ENCODE results near the gene RHOJ.
"Not testable (repeated sequence)": the region's sequence is repeated elsewhere in the genome, so short reads cannot be mapped to it uniquely, and the experiment has no call there.

Gene RHOJ

GRCh38 chr14:63286071-63286470 is 81.8 kb downstream of the RHOJ start:
- Mint-ChIP-seq H3K9me3 (no peaks in the 10 kb centered on the region), H3K27ac (no peak overlapping the region), H3K27me3 (peaks cover 2% of the 10 kb centered on the region), H3K4me1 (ENCODE audit: low read depth) (no peaks in the 10 kb centered on the region), H3K36me3 (ENCODE audit: low read depth) (no peaks in the 10 kb centered on the region), H3K4me3 (no peak overlapping the region)
- intact Hi-C loops (cut with micrococcal nuclease) = no loop called here

DNA sequence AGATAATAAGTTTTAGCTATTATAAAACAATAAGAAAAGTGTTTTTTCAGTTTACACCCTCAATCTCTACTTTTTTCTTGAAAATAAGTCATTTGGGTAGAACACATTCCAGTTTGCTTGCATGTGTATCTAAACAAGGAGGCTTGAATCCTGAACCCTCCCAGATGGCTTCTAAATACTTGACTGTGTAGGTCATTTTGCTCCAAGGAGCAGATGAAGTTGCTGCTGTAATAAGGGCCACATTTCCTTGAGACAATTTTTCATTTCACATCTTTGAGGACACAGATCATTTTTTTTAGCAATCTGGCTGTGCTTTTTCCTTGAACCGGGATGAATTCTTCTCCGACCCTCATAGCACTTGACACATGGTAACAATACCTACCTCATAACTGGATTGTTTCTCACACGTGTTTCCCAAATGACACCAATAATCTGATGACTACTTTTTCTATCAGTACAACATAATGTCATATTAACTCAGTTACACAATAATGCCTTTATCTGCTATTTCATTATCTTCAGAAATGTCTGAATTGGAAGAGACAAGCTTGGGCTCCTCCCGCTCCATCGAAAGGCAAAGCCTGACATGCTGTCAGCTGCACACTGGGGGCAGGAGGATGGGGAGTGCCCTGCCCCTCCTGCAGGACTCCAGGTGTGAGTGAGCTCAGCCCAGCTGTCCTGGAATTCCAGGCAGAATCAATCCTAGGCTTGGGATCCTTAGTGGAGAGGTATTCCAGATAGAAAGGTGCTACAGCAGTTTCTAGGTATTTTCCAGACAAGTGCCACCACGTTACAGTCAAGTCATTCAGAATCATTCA is 83.6 kb downstream of the RHOJ start:
- H3K4me1 Mint-ChIP-seq (ENCODE audit: low read depth) = no peaks in the 10 kb centered on the region
- H3K27ac Mint-ChIP-seq = no peak overlapping the region
- no peaks in the 10 kb centered on the region for H3K9me3 Mint-ChIP-seq
- H3K4me3 Mint-ChIP-seq = no peak overlapping the region
- peaks cover 2% of the 10 kb centered on the region for H3K27me3 Mint-ChIP-seq
- H3K36me3 Mint-ChIP-seq (ENCODE audit: low read depth) = no peaks in the 10 kb centered on the region
- intact Hi-C loops (cut with micrococcal nuclease) = no loop called here

DNA sequence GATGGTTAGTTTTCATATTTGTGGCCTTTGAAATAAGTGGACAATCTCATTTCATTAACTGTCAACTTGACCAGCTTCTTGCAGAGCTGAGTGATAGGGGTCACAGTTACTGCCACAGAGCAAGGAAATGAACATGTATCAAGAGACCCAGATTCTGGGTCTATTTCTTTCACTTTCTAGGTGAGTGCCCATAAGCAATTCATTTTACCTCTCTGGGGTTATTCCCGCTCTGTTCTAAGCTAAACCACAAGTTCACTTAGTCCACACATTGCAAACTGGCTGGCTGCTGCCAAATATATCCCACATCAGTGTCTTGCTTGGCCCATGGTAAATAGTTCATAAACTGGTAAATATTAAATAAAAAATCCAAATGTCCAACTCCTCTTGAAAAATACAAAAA is 84.6 kb downstream of the RHOJ start:
- H3K36me3 Mint-ChIP-seq (ENCODE audit: low read depth) = no peaks in the 10 kb centered on the region
- H3K27ac Mint-ChIP-seq = no peak overlapping the region
- no peaks in the 10 kb centered on the region for H3K4me1 Mint-ChIP-seq (ENCODE audit: low read depth)
- H3K9me3 Mint-ChIP-seq = no peaks in the 10 kb centered on the region
- peaks cover 2% of the 10 kb centered on the region for H3K27me3 Mint-ChIP-seq
- intact Hi-C loops (cut with micrococcal nuclease) = no loop called here
- no peak overlapping the region for H3K4me3 Mint-ChIP-seq

DNA sequence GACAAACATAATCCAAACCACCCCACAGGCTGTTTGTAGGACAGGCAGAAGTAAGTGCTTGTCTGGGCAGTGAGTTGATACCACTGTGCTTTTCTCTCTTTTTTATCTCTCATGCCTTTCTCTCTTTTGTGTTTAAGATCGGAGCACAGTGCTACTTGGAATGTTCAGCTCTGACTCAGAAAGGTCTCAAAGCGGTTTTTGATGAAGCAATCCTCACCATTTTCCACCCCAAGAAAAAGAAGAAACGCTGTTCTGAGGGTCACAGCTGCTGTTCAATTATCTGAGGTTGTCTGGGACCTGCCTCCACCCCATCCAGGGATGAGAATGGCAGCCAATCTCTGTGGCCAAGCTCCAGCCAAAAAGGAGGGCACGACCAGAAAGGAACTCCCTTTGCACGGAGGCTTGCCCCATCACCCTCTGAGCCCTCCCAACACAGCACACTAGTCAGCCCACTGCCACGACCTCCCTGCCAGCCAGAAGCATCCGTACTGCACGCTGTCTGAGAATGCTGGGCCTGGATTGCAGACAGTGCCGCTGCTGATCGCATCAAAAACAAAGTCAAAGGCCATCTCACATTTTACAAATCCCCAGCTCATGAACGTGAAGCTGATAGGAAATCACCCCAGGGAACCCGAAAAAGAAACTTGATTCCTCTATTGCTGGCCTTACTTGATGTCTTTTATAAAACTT is 86.6 kb downstream of the RHOJ start:
- Mint-ChIP-seq H3K9me3 (no peaks in the 10 kb centered on the region), H3K27me3 (peaks cover 2% of the 10 kb centered on the region), H3K4me3 (no peak overlapping the region), H3K36me3 (ENCODE audit: low read depth) (no peaks in the 10 kb centered on the region), H3K4me1 (ENCODE audit: low read depth) (no peaks in the 10 kb centered on the region), H3K27ac (no peak overlapping the region)
- intact Hi-C loops (cut with micrococcal nuclease) = no loop called here

DNA sequence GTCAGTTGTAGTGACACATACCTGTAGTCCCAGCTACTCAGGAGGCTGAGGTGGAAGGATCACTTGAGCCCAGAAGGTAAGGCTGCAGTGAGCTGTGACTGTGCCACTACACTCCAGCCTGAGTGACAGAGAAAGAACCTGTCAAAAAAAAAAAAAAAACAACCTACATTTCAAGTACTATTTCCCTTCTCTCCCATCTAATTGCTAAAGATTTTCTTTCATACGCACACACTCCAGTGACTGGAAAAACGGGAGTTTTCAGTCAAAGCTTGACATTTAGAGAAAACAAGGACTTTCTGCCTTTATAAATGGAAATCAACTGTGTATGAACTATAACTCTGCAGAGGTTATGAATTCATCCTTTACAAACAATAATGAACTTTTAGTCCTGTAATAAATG is 88.6 kb downstream of the RHOJ start:
- H3K9me3 Mint-ChIP-seq = no peaks in the 10 kb centered on the region
- no peaks in the 10 kb centered on the region for H3K36me3 Mint-ChIP-seq (ENCODE audit: low read depth)
- no peaks in the 10 kb centered on the region for H3K4me1 Mint-ChIP-seq (ENCODE audit: low read depth)
- H3K27me3 Mint-ChIP-seq = peaks cover 2% of the 10 kb centered on the region
- no peak overlapping the region for H3K4me3 Mint-ChIP-seq
- intact Hi-C loops (cut with micrococcal nuclease) = no loop called here
- H3K27ac Mint-ChIP-seq = no peak overlapping the region

DNA sequence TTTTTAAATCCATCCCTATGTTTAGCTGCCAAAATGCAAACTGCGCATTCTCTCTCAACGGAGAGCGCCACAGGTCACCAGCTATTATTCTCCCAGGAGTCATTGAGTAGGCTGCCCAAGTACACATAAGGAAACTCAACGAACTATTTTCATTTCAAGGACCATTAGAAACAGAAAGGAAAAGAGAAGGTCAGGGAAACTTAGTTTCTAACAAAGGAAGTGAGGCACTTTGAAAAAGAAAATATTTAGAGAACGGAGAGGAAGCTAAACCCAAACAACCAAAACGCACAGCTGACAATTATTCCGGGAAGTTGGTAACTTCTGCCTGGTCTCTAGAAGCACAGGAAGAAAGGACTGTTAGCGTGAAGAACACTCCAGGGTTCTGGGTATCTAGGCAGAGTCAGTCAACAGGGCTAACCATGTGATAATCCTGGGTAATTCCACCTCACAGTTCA is 91.0 kb downstream of the RHOJ start:
- no peaks in the 10 kb centered on the region for H3K9me3 Mint-ChIP-seq
- no peak overlapping the region for H3K4me3 Mint-ChIP-seq
- no peak overlapping the region for H3K27ac Mint-ChIP-seq

GRCh38 chr14:63296060-63296563 is 91.9 kb downstream of the RHOJ start:
- Mint-ChIP-seq H3K36me3 (ENCODE audit: low read depth) (no peaks in the 10 kb centered on the region), H3K27ac (no peak overlapping the region), H3K4me1 (ENCODE audit: low read depth) (no peaks in the 10 kb centered on the region), H3K9me3 (no peaks in the 10 kb centered on the region), H3K27me3 (no peaks in the 10 kb centered on the region), H3K4me3 (no peak overlapping the region)
- intact Hi-C loops (cut with micrococcal nuclease) = no loop called here

More for the DNA sequence above, 91.0 kb downstream of the RHOJ start:
- Mint-ChIP-seq H3K27me3 (peaks cover 2% of the 10 kb centered on the region), H3K36me3 (ENCODE audit: low read depth) (no peaks in the 10 kb centered on the region), H3K4me1 (ENCODE audit: low read depth) (no peaks in the 10 kb centered on the region)
- intact Hi-C loops (cut with micrococcal nuclease) = no loop called here

DNA sequence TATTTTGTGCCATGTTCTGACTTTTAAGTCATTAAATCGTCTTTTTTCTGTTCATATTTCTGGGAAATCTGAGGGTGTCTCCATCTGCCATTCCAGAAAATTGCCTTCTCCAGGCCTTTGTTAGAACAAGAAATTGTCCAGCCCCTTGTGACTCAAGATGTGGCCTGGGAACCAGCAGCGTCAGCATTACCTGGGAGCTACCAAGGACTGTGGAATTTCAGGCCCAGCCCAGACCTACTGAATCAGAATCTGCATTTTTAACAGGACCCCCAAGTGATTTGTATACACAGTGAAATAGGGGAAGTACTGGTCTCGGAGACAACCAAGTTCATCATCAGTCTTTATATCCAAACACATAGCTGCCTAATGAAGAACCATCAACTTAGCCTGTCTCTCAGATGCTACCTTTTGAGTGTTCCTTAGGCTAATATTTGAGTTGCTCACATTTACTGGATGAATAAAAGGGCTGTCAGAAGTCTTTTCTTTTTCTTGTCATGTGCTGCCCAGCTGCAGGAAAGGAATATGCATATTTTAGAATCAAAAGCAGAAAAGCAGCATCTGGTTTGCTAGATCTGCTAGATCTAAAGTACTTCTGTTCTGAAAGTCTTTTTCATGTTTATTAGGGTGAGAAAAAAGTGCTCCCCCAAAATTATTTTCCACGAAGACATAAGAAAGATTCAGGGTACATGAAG is 93.3 kb downstream of the RHOJ start:
- Mint-ChIP-seq H3K4me3 (no peak overlapping the region), H3K9me3 (no peaks in the 10 kb centered on the region), H3K27ac (no peak overlapping the region), H3K4me1 (ENCODE audit: low read depth) (no peaks in the 10 kb centered on the region), H3K27me3 (no peaks in the 10 kb centered on the region), H3K36me3 (ENCODE audit: low read depth) (no peaks in the 10 kb centered on the region)
- intact Hi-C loops (cut with micrococcal nuclease) = no loop called here

DNA sequence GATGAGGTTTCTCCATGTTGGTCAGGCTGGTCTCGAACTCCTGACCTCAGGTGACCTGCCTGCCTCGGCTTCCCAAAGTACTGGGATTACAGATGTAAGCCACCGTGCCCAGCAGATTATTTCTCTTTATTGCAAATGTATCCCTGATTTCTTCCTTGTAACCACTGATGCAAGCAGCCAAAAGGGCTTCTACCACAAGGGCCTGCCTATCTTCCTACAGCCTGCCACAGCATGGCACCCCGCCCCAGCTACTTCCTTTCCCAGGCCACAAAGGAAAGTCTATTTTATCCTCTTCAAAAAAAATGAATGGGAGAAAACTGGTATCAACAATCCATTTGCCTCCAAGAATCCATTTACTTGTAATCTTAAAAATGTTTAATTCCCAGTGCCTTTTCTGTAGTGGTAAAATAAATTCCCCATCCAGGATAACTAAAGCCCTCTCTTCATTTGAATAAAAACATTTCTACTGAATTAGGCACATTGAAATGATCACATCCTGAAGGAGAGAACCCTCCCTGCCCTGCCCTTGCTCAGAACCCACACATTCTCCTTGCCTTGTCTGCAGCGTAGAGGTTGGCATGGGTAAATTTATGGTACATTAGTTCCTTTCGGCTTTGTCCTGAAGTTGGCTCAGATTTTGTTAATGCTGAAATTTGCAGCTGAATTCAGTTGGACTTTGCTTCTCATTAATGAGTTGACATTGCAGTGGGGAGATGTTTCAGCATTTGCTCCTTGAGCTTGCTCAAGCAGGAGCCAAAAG is 95.3 kb downstream of the RHOJ start:
- Mint-ChIP-seq H3K9me3 (no peaks in the 10 kb centered on the region), H3K27me3 (no peaks in the 10 kb centered on the region), H3K4me3 (no peak overlapping the region), H3K36me3 (ENCODE audit: low read depth) (no peaks in the 10 kb centered on the region), H3K27ac (no peak overlapping the region), H3K4me1 (ENCODE audit: low read depth) (no peaks in the 10 kb centered on the region)
- intact Hi-C loops (cut with micrococcal nuclease) = no loop called here

DNA sequence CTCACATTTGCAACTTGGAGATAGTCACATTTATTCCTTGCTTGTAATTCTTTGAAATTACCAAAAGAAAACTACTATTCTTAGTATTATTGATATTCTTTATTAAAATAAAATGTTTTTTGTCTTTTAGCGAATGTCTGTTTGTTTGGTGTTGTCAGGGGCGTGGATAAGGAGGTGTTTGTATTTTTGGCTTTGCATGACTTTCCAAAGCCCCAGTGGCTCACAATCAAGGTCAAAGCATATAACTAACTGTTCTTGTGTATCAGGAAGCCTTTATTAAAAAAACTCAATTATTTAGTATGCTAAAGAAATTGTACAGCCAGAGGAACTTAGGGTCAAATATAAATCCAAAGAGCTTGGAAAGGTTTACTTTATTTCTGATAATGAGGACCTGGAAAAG is 96.6 kb downstream of the RHOJ start:
- intact Hi-C loops (cut with micrococcal nuclease) = no loop called here
- Mint-ChIP-seq H3K9me3 (no peaks in the 10 kb centered on the region), H3K4me1 (ENCODE audit: low read depth) (no peaks in the 10 kb centered on the region), H3K36me3 (ENCODE audit: low read depth) (no peaks in the 10 kb centered on the region), H3K27ac (no peak overlapping the region), H3K27me3 (no peaks in the 10 kb centered on the region), H3K4me3 (no peak overlapping the region)

- H3K27ac Mint-ChIP-seq = no peak overlapping the region
- H3K27me3 Mint-ChIP-seq = no peaks in the 10 kb centered on the region
- no peaks in the 10 kb centered on the region for H3K4me1 Mint-ChIP-seq (ENCODE audit: low read depth)
- H3K9me3 Mint-ChIP-seq = no peaks in the 10 kb centered on the region
- no peaks in the 10 kb centered on the region for H3K36me3 Mint-ChIP-seq (ENCODE audit: low read depth)
- H3K4me3 Mint-ChIP-seq = no peak overlapping the region
- intact Hi-C loops (cut with micrococcal nuclease) = no loop called here
These were observed 97.8 kb downstream of the RHOJ start for GRCh38 chr14:63301891-63302534.

- H3K9me3 Mint-ChIP-seq; intact Hi-C loops (cut with micrococcal nuclease); H3K27ac Mint-ChIP-seq; H3K4me1 Mint-ChIP-seq (ENCODE audit: low read depth); H3K4me3 Mint-ChIP-seq; H3K36me3 Mint-ChIP-seq (ENCODE audit: low read depth); H3K27me3 Mint-ChIP-seq: not testable (repeated sequence)
These were observed 100.2 kb downstream of the RHOJ start for GRCh38 chr14:63304429-63304828.

- no peaks in the 10 kb centered on the region for H3K4me1 Mint-ChIP-seq (ENCODE audit: low read depth)
- intact Hi-C loops (cut with micrococcal nuclease) = no loop called here
- no peaks in the 10 kb centered on the region for H3K9me3 Mint-ChIP-seq
- no peaks in the 10 kb centered on the region for H3K27me3 Mint-ChIP-seq
- H3K4me3 Mint-ChIP-seq = no peak overlapping the region
- no peak overlapping the region for H3K27ac Mint-ChIP-seq
- H3K36me3 Mint-ChIP-seq (ENCODE audit: low read depth) = no peaks in the 10 kb centered on the region
These were observed 104.6 kb downstream of the RHOJ start for GRCh38 chr14:63308723-63309317.

Measured in dendritic cell treated with granulocyte-macrophage colony-stimulating factor and Interleukin-4, amounts not matched to agents 40 ng/mL and 50 ng/mL, for 4 days (primary cell).